Upper lobe of left lung (tissue), 6 donors: ENCODE measurements around the gene COL2A1. TPM values are rescaled to one million over a fixed set of nuclear protein-coding genes. Genes with fewer than 3 reads are reported as not detected.
A peak's percentile ranks its signal among the peaks of the same experiment; 100 is the strongest.

Experiments used
- ATAC-seq, 2 donors: fragments of 200-7000 bp; cut with Tn5 transposase; one replicate each; pipeline ENCODE4 v1.9.1; 2022; ENCODE audit warnings: mild to moderate bottlenecking in 2 of 2, moderate library complexity in 2 of 2; ENCODE audit not compliant: low FRiP score in 2 of 2
- DNase-seq, 2 donors: peaks; one replicate each; pipeline ENCODE4 v3.0.0-alpha.2; 2019 to 2020
- H3K27ac ChIP-seq, 4 donors: fragments of 200-600 bp; sonication (generic); one replicate each; pipeline ENCODE4 v1.5.1; 2016 to 2019
- H3K27me3 ChIP-seq, 4 donors: fragments of 200-600 bp; sonication (generic); one replicate each; pipeline ENCODE4 v1.5.1; 2017 to 2019
- H3K36me3 ChIP-seq, 4 donors: fragments of 200-600 bp; sonication (generic); one replicate each; pipeline ENCODE4 v1.5.1; 2016 to 2019
- H3K4me1 ChIP-seq, 4 donors: fragments of 200-600 bp; sonication (generic); one replicate each; pipeline ENCODE4 v1.5.1; 2018 to 2019
- H3K4me3 ChIP-seq, 4 donors: fragments of 200-600 bp; sonication (generic); one replicate each; pipeline ENCODE4 v1.5.1; 2017 to 2019; ENCODE audit warnings: mild to moderate bottlenecking in 2 of 4, moderate library complexity in 1 of 4
- H3K9me3 ChIP-seq, 4 donors: fragments of 200-600 bp; sonication (generic); one replicate each; pipeline ENCODE4 v1.5.1; 2018 to 2019
- CTCF ChIP-seq, 6 experiments: fragments of 450-650 bp in 4 of 6; fragments of 200-600 bp in 2 of 6; sonication (generic) in 2 of 6; IDR thresholded peaks; one replicate each; pipeline ENCODE4 v1.5.1; 2016 to 2019; ENCODE audit warnings: antibody characterized with exemption in 6 of 6
- EP300 ChIP-seq, 4 donors: sonication (generic); formaldehyde crosslinking; IDR thresholded peaks; one replicate each; pipeline ENCODE4 v1.5.1; 2017; ENCODE audit warnings: antibody characterized with exemption in 4 of 4, control low read depth in 2 of 4
- POLR2A ChIP-seq, 4 donors: fragments of 450-650 bp; IDR thresholded peaks; one replicate each; pipeline ENCODE4 v1.5.1; 2016 to 2017; ENCODE audit warnings: antibody characterized with exemption in 4 of 4, mild to moderate bottlenecking in 2 of 4
- POLR2AphosphoS5 ChIP-seq, 2 donors: sonication (generic); formaldehyde crosslinking; IDR thresholded peaks; one replicate each; pipeline ENCODE4 v1.5.1; 2017; ENCODE audit warnings: antibody characterized with exemption in 2 of 2
- WGBS, 2 donors: methylation state at CpG; one replicate each; pipeline ENCODE4 v1.1.5; 2017 to 2018; 5-methylcytosine and 5-hydroxymethylcytosine counted together
- total RNA-seq, 6 donors: library from RNA; depleted of rRNA in 4 of 6; stranded (reverse); fragments of >200 nt in 4 of 6; gene quantifications; one replicate each; pipeline versions ENCODE4 v1.1.0 to v1.2.1, GENCODE V29; 2016 to 2021
- donor health status: DM: no; HTN: no; CAD: no; lungs with moderate emphysema.
- donor health status: DM: no; HTN: yes; CAD: no; lungs with severe emphysema.

Gene COL2A1
- total RNA-seq, 6 donors from 2014 or later: 0.34 TPM; not detected in 5

- peaks cover 29 to 31% (median 30%) of the 10 kb centered on the region in 4 donors for H3K4me1 ChIP-seq
- DNase-seq (no peak), ATAC-seq (no peak)
- no peaks in the 10 kb centered on the region for H3K36me3 ChIP-seq
- no peaks in the 10 kb centered on the region for H3K9me3 ChIP-seq
- H3K4me3 ChIP-seq: no peak overlapping the region
- H3K27me3 ChIP-seq: peaks cover 0 to 38% (median 27%) of the 10 kb centered on the region in 4 donors
- 83 to 96% methylated on average over 4 of the region's 4 CpGs for WGBS, 2 donors
- TF ChIP-seq EP300 (IDR thresholded peaks at IDR 0.05): no peak
- H3K27ac ChIP-seq: no peak overlapping the region
Observed at GRCh38 chr12:48007206-48007605, 2.9 kb upstream of the COL2A1 start.

- DNase-seq (no peak), ATAC-seq (no peak)
- no peak overlapping the region for H3K27ac ChIP-seq
- H3K4me3 ChIP-seq: no peak overlapping the region
- TF ChIP-seq POLR2AphosphoS5 (IDR thresholded peaks at IDR 0.05): no peak
- no peak for TF ChIP-seq POLR2A (IDR thresholded peaks at IDR 0.05)
- no peak for TF ChIP-seq EP300 (IDR thresholded peaks at IDR 0.05)
- no peak for TF ChIP-seq CTCF (IDR thresholded peaks at IDR 0.05)
- no peaks in the 10 kb centered on the region for H3K36me3 ChIP-seq
- no peaks in the 10 kb centered on the region for H3K9me3 ChIP-seq
- peaks cover 0 to 45% (median 35%) of the 10 kb centered on the region in 4 donors for H3K27me3 ChIP-seq
- peaks cover 41 to 46% (median 44%) of the 10 kb centered on the region in 4 donors for H3K4me1 ChIP-seq
Observed at GRCh38 chr12:48005750-48006021, 1.4 kb upstream of the COL2A1 start.

- no peak for ATAC-seq
Observed at GRCh38 chr12:48005001-48005749, 899 bp upstream of the COL2A1 start.

GRCh38 chr12:48003226-48004052, 837 bp downstream of the COL2A1 start:
- Histone ChIP-seq H3K27me3 (peaks cover 0 to 45% (median 35%) of the 10 kb centered on the region in 4 donors), H3K9me3 (no peaks in the 10 kb centered on the region), H3K27ac (no peak overlapping the region), H3K4me3 (peak overlapping the region in 3 of 4 donors; percentile 13 to 51 (median 42)), H3K4me1 (peaks cover 41 to 47% (median 44%) of the 10 kb centered on the region in 4 donors), H3K36me3 (no peaks in the 10 kb centered on the region)
- 4% methylated on average over 27 to 38 of the region's 38 CpGs for WGBS, 2 donors
- TF ChIP-seq CTCF (IDR thresholded peaks at IDR 0.05) (no peak), POLR2A (IDR thresholded peaks at IDR 0.05) (no peak), POLR2AphosphoS5 (IDR thresholded peaks at IDR 0.05) (no peak), EP300 (IDR thresholded peaks at IDR 0.05) (no peak)
- no peak for ATAC-seq
- no peak for DNase-seq

More at GRCh38 chr12:48005001-48005749, 899 bp upstream of the COL2A1 start:
- TF ChIP-seq EP300 (IDR thresholded peaks at IDR 0.05) (no peak), CTCF (IDR thresholded peaks at IDR 0.05) (no peak), POLR2AphosphoS5 (IDR thresholded peaks at IDR 0.05) (no peak), POLR2A (IDR thresholded peaks at IDR 0.05) (no peak)
- 32 to 35% methylated on average over 17 to 20 of the region's 30 CpGs for WGBS, 2 donors
- H3K4me1 ChIP-seq: peaks cover 41 to 47% (median 44%) of the 10 kb centered on the region in 4 donors
- peak in 1 of 2 donors; percentile 41 for DNase-seq
- no peak overlapping the region for H3K27ac ChIP-seq
- H3K9me3 ChIP-seq: no peaks in the 10 kb centered on the region
- peak overlapping the region in 1 of 4 donors; percentile 42 for H3K4me3 ChIP-seq
- no peaks in the 10 kb centered on the region for H3K36me3 ChIP-seq
- peaks cover 0 to 45% (median 35%) of the 10 kb centered on the region in 4 donors for H3K27me3 ChIP-seq

- DNase-seq: peak in 1 of 2 donors; percentile 87
Observed at GRCh38 chr12:48002773-48003218, 1.5 kb downstream of the COL2A1 start.

More at GRCh38 chr12:48002773-48003218, 1.5 kb downstream of the COL2A1 start:
- peaks cover 41 to 47% (median 44%) of the 10 kb centered on the region in 4 donors for H3K4me1 ChIP-seq
- TF ChIP-seq POLR2AphosphoS5 (IDR thresholded peaks at IDR 0.05): no peak
- TF ChIP-seq CTCF (IDR thresholded peaks at IDR 0.05): no peak
- no peak for TF ChIP-seq POLR2A (IDR thresholded peaks at IDR 0.05)
- no peak for TF ChIP-seq EP300 (IDR thresholded peaks at IDR 0.05)
- H3K4me3 ChIP-seq: peak overlapping the region in 2 of 4 donors; percentile 46 to 51
- H3K27me3 ChIP-seq: peaks cover 0 to 45% (median 35%) of the 10 kb centered on the region in 4 donors
- H3K9me3 ChIP-seq: no peaks in the 10 kb centered on the region
- no peak overlapping the region for H3K27ac ChIP-seq
- WGBS, 2 donors: 2% methylated on average over 13 to 24 of the region's 26 CpGs
- ATAC-seq: peak; percentile 62 to 72
- no peaks in the 10 kb centered on the region for H3K36me3 ChIP-seq
